ENCODE results near the gene SHISA8.
"Not testable (repeated sequence)": the region's sequence is repeated elsewhere in the genome, so short reads cannot be mapped to it uniquely, and the experiment has no call there.

The SHISA8 gene

GRCh38 chr22:41880653-41881052 is 34.2 kb downstream of the SHISA8 start:
- no peak for TF ChIP-seq CTCF (conservative IDR thresholded peaks at IDR 0.05; ENCODE audit: low read depth, low read length)

GRCh38 chr22:41876675-41877074 is 38.2 kb downstream of the SHISA8 start:
- no peak overlapping the region for H3K4me3 ChIP-seq (ENCODE audit: low read length)
- TF ChIP-seq CTCF (conservative IDR thresholded peaks at IDR 0.05; ENCODE audit: low read depth, low read length), result no peak
- no peak for DNase-seq (ENCODE audit: low read depth)

More at GRCh38 chr22:41880653-41881052, 34.2 kb downstream of the SHISA8 start:
- no peak for DNase-seq (ENCODE audit: low read depth)
- H3K4me3 ChIP-seq (ENCODE audit: low read length), result no peak overlapping the region

- no peak for TF ChIP-seq CTCF (conservative IDR thresholded peaks at IDR 0.05; ENCODE audit: low read depth, low read length)
- DNase-seq (ENCODE audit: low read depth), result no peak
- no peak overlapping the region for H3K4me3 ChIP-seq (ENCODE audit: low read length)
Observed at GRCh38 chr22:41876275-41876674, 38.6 kb downstream of the SHISA8 start.

- H3K4me3 ChIP-seq (ENCODE audit: low read length), result no peak overlapping the region
- TF ChIP-seq CTCF (conservative IDR thresholded peaks at IDR 0.05; ENCODE audit: low read depth, low read length), result no peak
- DNase-seq (ENCODE audit: low read depth), result no peak
Observed at GRCh38 chr22:41875531-41876270, 39.2 kb downstream of the SHISA8 start.

- no peak for TF ChIP-seq CTCF (conservative IDR thresholded peaks at IDR 0.05; ENCODE audit: low read depth, low read length)
- no peak overlapping the region for H3K4me3 ChIP-seq (ENCODE audit: low read length)
- DNase-seq (ENCODE audit: low read depth), result no peak
Observed at GRCh38 chr22:41874090-41874489, 40.8 kb downstream of the SHISA8 start.

- no peak for TF ChIP-seq CTCF (conservative IDR thresholded peaks at IDR 0.05; ENCODE audit: low read depth, low read length)
- DNase-seq (ENCODE audit: low read depth), result peak; percentile 88
Observed at GRCh38 chr22:41873391-41873790, 41.5 kb downstream of the SHISA8 start.

GRCh38 chr22:41870786-41871185 is 44.1 kb downstream of the SHISA8 start:
- no peak for DNase-seq (ENCODE audit: low read depth)
- TF ChIP-seq CTCF (conservative IDR thresholded peaks at IDR 0.05; ENCODE audit: low read depth, low read length), result no peak
- H3K4me3 ChIP-seq (ENCODE audit: low read length), result no peak overlapping the region

More at GRCh38 chr22:41873391-41873790, 41.5 kb downstream of the SHISA8 start:
- H3K4me3 ChIP-seq (ENCODE audit: low read length), result no peak overlapping the region

GRCh38 chr22:41870081-41870480 is 44.8 kb downstream of the SHISA8 start:
- not testable (repeated sequence) for DNase-seq (ENCODE audit: low read depth); H3K4me3 ChIP-seq (ENCODE audit: low read length)
